GM19463 (cell line): ENCODE data around the gene EPN2.
"Not testable (repeated sequence)": the region's sequence is repeated elsewhere in the genome, so short reads cannot be mapped to it uniquely, and the experiment has no call there.

ENCODE experiments used
- ATAC-seq: cut with Tn5 transposase; IDR thresholded peaks from one replicate; pipeline ENCODE4 v1.9.1; 2021; ENCODE audit warnings: mild to moderate bottlenecking, moderate library complexity; ENCODE audit not compliant: unreplicated experiment

Gene EPN2

DNA sequence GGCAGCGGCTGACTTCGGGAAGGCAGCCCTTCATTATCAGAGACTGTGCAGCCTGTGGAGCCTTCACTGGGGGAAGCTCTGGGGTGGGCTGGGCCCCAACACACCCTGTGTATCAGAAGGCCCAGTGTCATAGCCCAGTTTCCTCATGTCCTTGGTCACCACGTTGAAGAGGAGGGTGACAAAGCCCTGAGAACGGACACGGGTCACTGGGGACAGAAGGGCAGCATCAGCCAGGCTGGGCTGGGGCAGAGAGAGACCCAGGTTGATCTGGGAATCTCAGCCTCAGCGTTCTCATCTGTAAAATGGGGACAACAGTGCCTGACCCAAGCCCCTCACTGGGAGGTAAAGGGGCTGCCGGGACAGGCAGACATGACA lies 106.1 kb downstream of the EPN2 start:
- no peak for ATAC-seq

- no peak for ATAC-seq
Measured at GRCh38 chr17:19343671-19344151, 106.5 kb downstream of the EPN2 start.

GRCh38 chr17:19344311-19345066 lies 107.3 kb downstream of the EPN2 start:
- no peak for ATAC-seq

GRCh38 chr17:19345067-19345460 lies 107.9 kb downstream of the EPN2 start:
- no peak for ATAC-seq

DNA sequence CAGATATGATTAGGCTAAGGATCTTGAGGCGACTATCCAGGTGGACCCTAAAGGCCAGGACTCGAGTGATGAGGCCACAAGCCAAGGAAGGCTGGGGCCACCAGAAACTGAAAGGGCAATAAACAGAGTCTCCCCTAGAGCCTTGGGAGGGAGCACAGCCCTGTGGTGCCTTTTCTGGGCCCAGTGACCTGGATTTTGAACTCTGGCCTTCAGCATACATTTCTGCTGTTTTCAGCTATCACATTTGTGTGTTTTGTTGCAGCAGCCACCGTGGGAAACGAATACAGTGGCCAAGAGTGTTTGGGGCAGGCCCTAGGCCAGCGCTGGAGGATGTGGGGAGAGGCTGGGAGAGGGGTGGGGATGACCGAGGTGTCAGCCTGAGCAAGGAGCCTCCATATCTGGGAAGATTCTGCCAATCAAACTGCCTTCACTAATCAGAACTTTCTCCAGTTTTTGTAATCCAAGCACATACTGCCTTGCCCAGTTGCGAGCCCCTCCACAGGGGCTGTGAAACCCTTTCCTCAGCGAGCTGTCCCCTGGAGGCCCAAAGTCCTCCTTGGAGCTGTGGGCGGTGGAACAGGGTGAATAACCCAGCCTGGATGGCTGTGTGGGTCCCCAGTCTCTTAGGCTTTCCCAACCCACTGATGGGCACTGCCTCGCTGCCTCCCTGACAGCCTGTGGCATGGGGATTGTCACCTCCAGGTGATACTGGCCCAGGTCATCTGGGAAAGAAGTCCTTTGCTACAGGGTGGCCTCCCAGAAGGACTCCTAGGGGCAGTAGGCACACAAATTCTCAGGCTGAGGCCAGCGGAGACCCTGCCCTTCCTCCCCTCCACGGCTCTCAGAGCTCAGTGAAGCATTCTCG lies 108.6 kb downstream of the EPN2 start:
- no peak for ATAC-seq

DNA sequence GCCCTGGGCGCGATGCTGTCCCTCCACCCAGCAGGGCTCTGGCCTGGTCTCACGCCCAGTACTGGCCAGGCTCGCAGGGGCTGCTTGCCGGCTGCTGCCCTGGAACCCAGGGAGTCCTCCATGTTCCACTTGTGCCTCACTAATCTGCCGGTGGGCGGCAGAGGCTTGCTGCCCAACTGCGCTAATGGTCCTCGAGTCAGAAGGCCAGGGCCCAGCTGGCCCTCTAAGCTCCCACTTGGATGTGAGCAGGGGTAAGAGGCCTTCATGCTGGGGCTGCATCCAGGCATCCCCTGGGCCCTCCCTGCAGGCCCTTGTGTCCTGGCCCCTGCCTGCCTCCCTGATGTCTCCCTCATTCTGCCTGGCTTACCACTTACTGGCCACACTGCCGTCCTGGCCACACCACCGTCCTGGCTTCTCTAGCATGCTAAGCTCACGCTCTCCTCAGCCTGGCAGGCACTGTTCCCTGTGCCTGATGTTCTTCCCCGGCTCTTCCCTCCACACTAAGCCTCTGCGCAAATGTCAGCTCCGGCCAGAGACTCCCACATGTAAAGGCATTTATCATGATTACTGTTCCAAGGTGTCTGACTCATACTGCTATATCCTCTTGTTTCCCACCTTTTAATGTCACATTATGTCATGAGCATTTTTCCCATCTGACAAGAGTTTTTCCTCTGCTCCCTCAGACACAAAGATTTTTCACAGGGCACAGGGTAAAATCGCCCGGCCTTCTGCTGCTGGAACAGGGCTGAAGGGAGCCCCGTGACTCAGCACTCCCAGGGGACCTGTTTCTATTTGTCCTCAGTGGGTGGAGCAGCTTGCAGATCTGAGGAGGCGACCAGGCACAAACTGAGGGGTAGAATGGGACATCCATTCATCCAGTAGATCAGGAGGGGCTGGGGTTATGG lies 109.4 kb downstream of the EPN2 start:
- ATAC-seq = no peak

DNA sequence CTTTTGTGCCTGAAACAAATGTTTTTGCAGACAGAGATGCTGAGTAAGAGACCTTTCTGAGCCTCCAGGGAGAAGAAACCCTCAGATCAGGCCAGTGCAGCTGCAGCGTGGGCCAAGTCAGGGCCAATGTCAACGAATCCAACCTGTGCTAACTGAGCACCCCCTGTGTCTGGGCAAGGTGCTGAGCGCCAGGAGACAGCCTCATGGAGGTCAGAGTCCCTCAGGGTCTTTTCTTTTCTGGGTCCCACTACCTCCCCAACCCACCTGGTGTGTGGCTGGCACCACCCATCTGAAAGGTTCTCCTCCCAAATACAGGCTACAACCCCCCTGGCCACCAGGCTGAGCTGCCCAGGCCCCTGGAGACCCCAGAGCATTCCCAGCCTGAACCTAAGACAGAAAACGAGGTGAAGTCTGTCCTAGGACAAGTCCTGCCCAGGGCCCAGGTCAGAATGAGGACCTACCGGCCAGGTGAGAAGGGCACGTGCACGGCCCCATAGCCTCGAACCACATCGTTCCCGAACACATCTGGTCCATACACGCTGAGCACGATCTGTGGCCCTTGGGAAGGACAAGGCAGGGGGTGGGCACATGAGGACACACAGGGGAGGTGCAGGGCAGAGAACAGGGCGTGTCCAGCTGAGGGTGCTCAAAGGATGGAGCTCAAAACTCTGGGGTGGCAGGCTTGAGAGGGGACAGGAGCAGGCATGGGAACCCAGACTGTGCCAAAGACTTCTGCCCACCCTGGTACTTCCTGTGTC lies 110.3 kb downstream of the EPN2 start:
- ATAC-seq = no peak

DNA sequence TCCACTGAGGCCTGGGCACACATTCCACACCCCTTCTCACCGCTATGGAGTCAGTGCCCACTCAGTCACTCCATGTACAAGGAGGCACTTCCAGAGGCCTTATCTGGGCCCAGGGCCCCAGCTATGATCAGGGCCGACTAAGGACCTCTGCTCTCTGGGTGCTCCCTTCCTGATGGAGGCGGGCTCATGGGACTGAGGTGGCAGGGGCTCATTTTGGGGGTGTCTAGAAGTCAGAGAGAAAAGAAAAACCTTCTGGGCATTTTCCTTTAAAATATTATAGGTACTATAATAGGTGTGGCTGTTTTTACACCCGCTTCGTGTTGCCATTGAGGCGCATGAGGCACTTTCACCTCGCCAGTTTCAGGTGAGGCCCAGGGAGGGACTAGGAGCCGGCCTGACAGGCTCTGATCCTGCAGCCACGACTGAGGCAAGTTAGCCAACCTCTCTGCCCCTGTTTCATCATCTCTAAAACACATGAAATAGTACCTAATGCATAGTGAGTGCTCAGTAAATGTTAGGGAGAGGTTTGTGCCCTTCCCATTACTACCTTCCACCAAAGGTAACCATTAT lies 111.0 kb downstream of the EPN2 start:
- no peak for ATAC-seq

DNA sequence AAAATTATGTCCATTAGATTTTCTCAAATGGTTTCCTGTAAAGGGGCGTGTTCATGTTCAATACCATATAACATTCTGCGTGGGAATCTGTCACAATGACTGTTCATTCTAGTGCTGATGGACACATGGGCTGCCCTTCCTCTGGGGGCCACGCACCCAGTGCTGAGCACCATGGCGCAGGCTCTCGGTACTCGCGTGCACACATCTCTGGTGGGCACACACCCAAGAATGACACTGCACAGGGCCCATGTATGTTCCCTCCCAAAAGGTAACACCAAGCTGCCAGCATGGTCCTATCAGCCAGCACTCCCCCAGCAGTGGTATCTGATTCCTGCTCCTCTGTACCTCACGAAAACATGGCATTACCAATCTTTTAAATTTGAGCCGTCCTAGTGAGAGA lies 111.6 kb downstream of the EPN2 start:
- ATAC-seq = no peak

DNA sequence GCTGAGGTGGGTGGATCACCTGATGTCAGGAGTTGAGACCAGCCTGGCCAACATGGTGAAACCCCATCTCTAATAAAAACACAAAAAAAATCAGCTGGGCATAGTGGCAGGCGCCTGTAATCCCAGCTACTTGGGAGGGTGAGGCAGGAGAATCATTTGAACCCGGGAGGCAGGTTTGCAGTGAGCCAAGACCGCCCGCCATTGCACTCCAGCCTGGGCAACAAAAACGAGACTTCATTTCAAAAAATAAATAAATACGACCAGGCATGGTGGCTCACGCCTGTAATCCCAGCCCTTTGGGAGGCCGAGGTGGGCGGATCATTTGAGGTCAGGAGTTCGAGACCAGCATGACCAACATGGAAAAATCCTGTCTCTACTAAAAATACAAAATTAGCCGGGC lies 116.2 kb downstream of the EPN2 start:
- ATAC-seq = not testable (repeated sequence)

- ATAC-seq = no peak
Measured at GRCh38 chr17:19354748-19355147, 117.6 kb downstream of the EPN2 start.

- no peak for ATAC-seq
Measured at GRCh38 chr17:19357351-19357750, 120.2 kb downstream of the EPN2 start.

DNA sequence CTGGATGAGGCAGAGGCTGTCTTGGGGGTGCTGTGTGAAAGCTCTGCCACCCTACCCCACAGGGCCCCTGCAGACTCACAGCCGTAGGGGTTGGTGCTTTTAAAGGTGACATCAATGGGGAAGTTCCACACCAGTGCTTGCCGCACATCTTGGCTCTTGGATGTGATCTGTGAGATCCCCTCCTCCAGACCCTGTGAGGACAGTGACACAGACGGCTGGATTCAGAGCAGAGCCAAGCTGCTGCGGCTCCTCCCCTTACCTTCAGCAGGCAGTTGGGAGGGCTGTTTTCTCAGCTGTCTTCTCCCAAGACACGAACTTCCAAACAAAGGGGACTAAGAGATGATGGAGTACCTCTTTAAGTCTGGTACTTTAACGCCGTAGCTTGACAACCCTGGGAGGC lies 120.6 kb downstream of the EPN2 start:
- ATAC-seq = no peak

GRCh38 chr17:19359151-19359550 lies 122.0 kb downstream of the EPN2 start:
- no peak for ATAC-seq

GRCh38 chr17:19359856-19360255 lies 122.7 kb downstream of the EPN2 start:
- ATAC-seq = no peak

DNA sequence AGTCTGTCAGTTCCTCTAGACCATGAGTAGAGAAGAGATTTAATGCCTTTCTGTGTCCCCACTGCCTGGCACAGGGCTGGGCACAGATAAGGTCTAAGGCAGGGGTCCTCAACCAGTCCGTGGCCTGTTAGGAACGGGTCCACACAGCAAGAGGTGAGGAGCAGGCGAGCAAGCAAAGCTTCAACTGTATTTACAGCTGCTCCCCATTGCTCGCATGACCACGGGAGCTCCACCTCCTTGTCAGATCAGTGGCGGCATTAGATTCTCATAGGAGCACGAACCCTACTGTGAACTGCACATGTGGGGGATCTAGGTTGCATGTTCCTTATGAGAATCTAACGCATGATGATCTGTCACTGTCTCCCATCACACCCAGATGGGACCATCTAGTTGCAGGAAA lies 123.6 kb downstream of the EPN2 start:
- no peak for ATAC-seq

- no peak for ATAC-seq
Measured at GRCh38 chr17:19361326-19361725, 124.2 kb downstream of the EPN2 start.

DNA sequence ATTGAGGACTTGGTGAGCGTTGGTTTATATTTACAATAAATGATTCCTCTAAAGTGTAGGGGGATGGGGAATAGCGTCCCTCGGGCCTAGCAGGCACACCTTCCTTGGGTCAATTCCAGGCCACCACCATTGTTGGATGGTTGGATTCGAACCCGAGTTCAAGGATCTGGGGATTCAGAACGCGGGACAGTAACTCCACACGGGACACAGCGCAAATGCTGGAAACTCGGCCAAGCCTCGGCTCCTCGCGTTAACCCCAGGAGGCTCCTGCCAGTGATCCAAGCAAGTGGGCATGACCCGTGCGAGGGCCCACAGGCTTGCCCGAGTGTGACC lies 124.7 kb downstream of the EPN2 start:
- no peak for ATAC-seq

GRCh38 chr17:19362277-19363113 lies 125.3 kb downstream of the EPN2 start, which contains the start of gene B9D1:
Gene B9D1, minus strand, starts transcription at chr17:19362723. Its CDS starts 154 bp downstream, at chr17:19362569.
- ATAC-seq = peak; percentile 83
